HG03432 (cell line): ENCODE results near the gene SIL1.
"Not testable (repeated sequence)": the region's sequence is repeated elsewhere in the genome, so short reads cannot be mapped to it uniquely, and the experiment has no call there.

Experiments
- ATAC-seq: cut with Tn5 transposase; IDR thresholded peaks from one replicate; pipeline ENCODE4 v1.9.1; 2021; ENCODE audit warnings: mild to moderate bottlenecking, moderate library complexity; ENCODE audit not compliant: unreplicated experiment

SIL1 gene

GRCh38 chr5:138930371-138931097 is 267.6 kb downstream of the SIL1 start:
- no peak for ATAC-seq

- ATAC-seq = no peak
These were observed 268.6 kb downstream of the SIL1 start for GRCh38 chr5:138929571-138929955.

GRCh38 chr5:138927979-138928378 is 270.2 kb downstream of the SIL1 start:
- no peak for ATAC-seq

- no peak for ATAC-seq
These were observed 270.6 kb downstream of the SIL1 start for GRCh38 chr5:138927544-138927943.

- no peak for ATAC-seq
These were observed 271.3 kb downstream of the SIL1 start for GRCh38 chr5:138926688-138927448.

GRCh38 chr5:138926257-138926656 is 271.9 kb downstream of the SIL1 start:
- no peak for ATAC-seq

GRCh38 chr5:138925090-138925635 is 273.0 kb downstream of the SIL1 start:
- no peak for ATAC-seq

GRCh38 chr5:138922494-138922893 is 275.7 kb downstream of the SIL1 start:
- ATAC-seq = no peak

GRCh38 chr5:138921362-138921761 is 276.8 kb downstream of the SIL1 start:
- not testable (repeated sequence) for ATAC-seq

- no peak for ATAC-seq
These were observed 278.0 kb downstream of the SIL1 start for GRCh38 chr5:138920181-138920580.

GRCh38 chr5:138918686-138919085 is 279.5 kb downstream of the SIL1 start:
- ATAC-seq = no peak

GRCh38 chr5:138914338-138914737 is 283.8 kb downstream of the SIL1 start:
- no peak for ATAC-seq

GRCh38 chr5:138913773-138914172 is 284.4 kb downstream of the SIL1 start:
- ATAC-seq = no peak

- no peak for ATAC-seq
These were observed 286.1 kb downstream of the SIL1 start for GRCh38 chr5:138912093-138912492.

GRCh38 chr5:138911441-138911840 is 286.7 kb downstream of the SIL1 start:
- ATAC-seq = no peak

GRCh38 chr5:138910546-138911185 is 287.5 kb downstream of the SIL1 start:
- no peak for ATAC-seq

GRCh38 chr5:138909734-138910133 is 288.4 kb downstream of the SIL1 start:
- no peak for ATAC-seq

- no peak for ATAC-seq
These were observed 292.6 kb downstream of the SIL1 start for GRCh38 chr5:138905541-138905940.

- no peak for ATAC-seq
These were observed 294.9 kb downstream of the SIL1 start for GRCh38 chr5:138903130-138903775.

GRCh38 chr5:138901716-138902115 is 296.5 kb downstream of the SIL1 start:
- no peak for ATAC-seq
